Lung (tissue), 12 donors: ENCODE data around the gene RPP30. TPM values are rescaled to one million over a fixed set of nuclear protein-coding genes. Genes with fewer than 3 reads are reported as not detected.
"Not testable (repeated sequence)": the region's sequence is repeated elsewhere in the genome, so short reads cannot be mapped to it uniquely, and the experiment has no call there.

Source experiments
- ATAC-seq: fragments of 200-7000 bp; cut with Tn5 transposase; one replicate; pipeline ENCODE4 v1.9.1; 2020; ENCODE audit warnings: moderate number of reproducible peaks; ENCODE audit not compliant: insufficient read depth, low FRiP score
- DNase-seq, 3 donors: peaks; one replicate each; pipeline ENCODE4 v3.0.0-alpha.2; 2013 to 2017
- H3K27ac ChIP-seq, 2 donors: one replicate each; pipeline ENCODE4 v1.5.1; 2013; ENCODE audit warnings: mild to moderate bottlenecking in 2 of 2, moderate library complexity in 2 of 2, control low read depth in 1 of 2, inconsistent platforms in 1 of 2, low read depth in 1 of 2, low read length in 1 of 2
- H3K27me3 ChIP-seq, 3 donors: one replicate each; pipeline ENCODE4 v1.5.1; 2013; ENCODE audit warnings: low read length in 2 of 3; ENCODE audit not compliant: control insufficient read depth in 3 of 3, insufficient read depth in 3 of 3
- H3K36me3 ChIP-seq, 4 donors: one replicate each; pipeline ENCODE4 v1.5.1; 2013; ENCODE audit warnings: low read length in 4 of 4, mild to moderate bottlenecking in 1 of 4, moderate library complexity in 1 of 4; ENCODE audit not compliant: control insufficient read depth in 4 of 4, insufficient read depth in 4 of 4
- H3K4me1 ChIP-seq, 5 donors: one replicate each; pipeline ENCODE4 v1.5.1; 2013; ENCODE audit warnings: low read length in 5 of 5, mild to moderate bottlenecking in 2 of 5, moderate library complexity in 1 of 5; ENCODE audit not compliant: control insufficient read depth in 5 of 5, insufficient read depth in 5 of 5
- H3K4me3 ChIP-seq: one replicate; pipeline ENCODE4 v1.5.1; 2013; ENCODE audit warnings: mild to moderate bottlenecking, control low read depth, moderate library complexity
- H3K9ac ChIP-seq, 2 donors: one replicate each; pipeline ENCODE4 v1.5.1; 2013; ENCODE audit warnings: low read length in 2 of 2, control low read depth in 1 of 2; ENCODE audit not compliant: insufficient read depth in 1 of 2
- H3K9me3 ChIP-seq, 4 donors: one replicate each; pipeline ENCODE4 v1.5.1; 2013; ENCODE audit warnings: low read length in 3 of 4, mild to moderate bottlenecking in 1 of 4, moderate library complexity in 1 of 4; ENCODE audit not compliant: control insufficient read depth in 4 of 4, insufficient read depth in 3 of 4
- CTCF ChIP-seq: IDR thresholded peaks from 2 replicates; pipeline ENCODE4 v1.5.1; 2012; ENCODE audit warnings: mild to moderate bottlenecking; ENCODE audit errors: control extremely low read depth, extremely low read depth
- WGBS, 2 donors: extraction: QIAGEN DNeasy Blood & Tissue Kit; methylation state at CpG; one replicate each; pipeline ENCODE4 v1.1.7; 2013; 5-methylcytosine and 5-hydroxymethylcytosine counted together
- polyA plus RNA-seq, 2 donors: library from polyadenylated mRNA; stranded (reverse); fragments of 200-250 nt; gene quantifications; one replicate each; pipeline ENCODE4 v1.2.1, GENCODE V29; 2013
- total RNA-seq, 2 donors: library from RNA; depleted of rRNA in 1 of 2; stranded (reverse); fragments of >200 nt in 1 of 2; gene quantifications; one replicate each; pipeline ENCODE4 v1.2.1, GENCODE V29; 2014 to 2021
- donor health status: control.
- donor health status: control.
- donor health status: Bipolar disorder and iron deficiency.
- donor health status: healthy.
- donor health status: DM: yes; HTN: yes; CAD: no.

The RPP30 gene
- total and polyA plus RNA-seq, 4 donors = 20.7 to 43.5 (median 31.9) TPM

- DNase-seq (peak in 1 of 3 donors; percentile 20), ATAC-seq (no peak)
- Histone ChIP-seq H3K36me3 (no peaks in the 10 kb centered on the region), H3K4me1 (peaks cover 0 to 11% (median 0%) of the 10 kb centered on the region in 5 donors), H3K27ac (peak overlapping the region in 1 of 2 donors; percentile 10), H3K9me3 (no peaks in the 10 kb centered on the region), H3K27me3 (no peaks in the 10 kb centered on the region), H3K9ac (no peak overlapping the region), H3K4me3 (no peak overlapping the region)
- WGBS, 2 donors = 48 to 67% methylated on average over 1 of the region's 1 CpG
- TF ChIP-seq CTCF = no peak
Measured at GRCh38 chr10:90939116-90939515, 67.3 kb downstream of the RPP30 start.

GRCh38 chr10:90939648-90940047 lies 67.9 kb downstream of the RPP30 start:
- 95 to 96% methylated on average over 6 of the region's 6 CpGs for WGBS, 2 donors
- H3K4me1 ChIP-seq = peaks cover 0 to 11% (median 0%) of the 10 kb centered on the region in 5 donors
- no peak for ATAC-seq
- H3K9ac ChIP-seq = no peak overlapping the region
- no peaks in the 10 kb centered on the region for H3K36me3 ChIP-seq
- TF ChIP-seq CTCF = no peak
- no peaks in the 10 kb centered on the region for H3K9me3 ChIP-seq
- H3K27ac ChIP-seq = no peak overlapping the region
- DNase-seq = no peak
- no peaks in the 10 kb centered on the region for H3K27me3 ChIP-seq
- no peak overlapping the region for H3K4me3 ChIP-seq

- 54 to 78% methylated on average over 3 of the region's 3 CpGs for WGBS, 2 donors
- not testable (repeated sequence) for H3K9me3 ChIP-seq, ATAC-seq, H3K4me3 ChIP-seq, H3K9ac ChIP-seq, H3K4me1 ChIP-seq, DNase-seq, H3K36me3 ChIP-seq, H3K27ac ChIP-seq, H3K27me3 ChIP-seq
Measured at GRCh38 chr10:90942980-90943379, 71.2 kb downstream of the RPP30 start.

- H3K4me1 ChIP-seq = no peaks in the 10 kb centered on the region
- 0 to 36% methylated on average over 1 of the region's 1 CpG for WGBS, 2 donors
- no peak overlapping the region for H3K27ac ChIP-seq
- H3K4me3 ChIP-seq = no peak overlapping the region
- no peak overlapping the region for H3K9ac ChIP-seq
- no peaks in the 10 kb centered on the region for H3K9me3 ChIP-seq
- ATAC-seq (no peak), DNase-seq (no peak)
- no peaks in the 10 kb centered on the region for H3K36me3 ChIP-seq
- H3K27me3 ChIP-seq = no peaks in the 10 kb centered on the region
- no peak for TF ChIP-seq CTCF
Measured at GRCh38 chr10:90944749-90945148, 73.0 kb downstream of the RPP30 start.
